Epidermal melanocyte (primary cell): Measurements from ENCODE around the gene ZFR2.
A peak's percentile ranks its signal among the peaks of the same experiment; 100 is the strongest.

Experiments used
- DNase-seq: peaks from one replicate; pipeline ENCODE4 v3.0.0; 2011; ENCODE audit warnings: low spot score; ENCODE audit not compliant: insufficient read length

ZFR2 gene

DNA sequence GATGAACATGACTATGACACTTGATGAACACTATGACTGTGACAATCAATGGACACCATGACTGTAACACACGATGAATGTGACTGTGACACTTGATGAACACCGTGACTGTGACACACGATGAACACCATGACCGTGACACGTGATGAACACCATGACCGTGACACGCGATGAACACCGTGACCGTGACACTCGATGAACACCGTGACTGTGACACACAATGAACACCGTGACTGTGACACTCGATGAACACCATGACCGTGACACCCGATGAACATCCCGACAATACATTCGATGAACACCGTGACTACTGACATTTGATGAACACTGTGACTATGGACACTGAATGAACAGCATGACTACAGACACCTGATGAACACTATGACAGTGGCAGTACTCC lies 30.9 kb downstream of the ZFR2 start:
- no peak for DNase-seq

DNA sequence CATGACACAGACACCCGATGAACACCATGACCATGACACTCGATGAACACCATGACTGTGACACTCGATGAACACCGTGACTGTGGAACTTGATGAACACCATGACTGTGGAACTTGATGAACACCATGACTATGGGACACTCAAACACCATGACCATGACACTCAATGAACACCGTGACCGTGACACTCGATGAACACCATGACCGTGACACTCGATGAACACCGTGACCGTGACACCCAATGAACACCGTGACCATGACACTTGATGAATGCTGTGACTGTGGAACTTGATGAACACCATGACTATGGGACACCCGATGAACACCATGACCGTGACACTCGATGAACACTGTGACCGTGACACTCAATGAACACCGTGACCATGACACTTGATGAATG lies 31.5 kb downstream of the ZFR2 start:
- DNase-seq, result no peak

DNA sequence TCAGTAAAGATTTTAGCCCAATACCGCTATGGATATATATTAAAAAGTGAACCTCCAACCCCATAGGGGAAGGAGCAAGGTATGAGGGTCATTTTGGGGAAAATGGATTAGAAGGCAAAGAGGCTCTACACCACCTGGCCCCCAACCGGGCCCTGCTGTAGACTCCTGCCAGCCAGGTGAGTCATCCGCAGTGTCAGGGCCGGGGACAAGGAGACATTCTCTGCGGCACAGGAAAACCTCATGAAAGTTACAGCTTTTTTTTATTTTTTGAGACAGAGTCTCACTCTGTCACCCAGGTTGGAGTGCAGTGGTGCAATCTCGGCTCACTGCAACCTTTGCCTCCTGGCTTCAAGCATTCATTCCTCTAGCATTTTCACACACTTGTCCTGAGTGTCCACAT lies 32.0 kb downstream of the ZFR2 start:
- no peak for DNase-seq

DNA sequence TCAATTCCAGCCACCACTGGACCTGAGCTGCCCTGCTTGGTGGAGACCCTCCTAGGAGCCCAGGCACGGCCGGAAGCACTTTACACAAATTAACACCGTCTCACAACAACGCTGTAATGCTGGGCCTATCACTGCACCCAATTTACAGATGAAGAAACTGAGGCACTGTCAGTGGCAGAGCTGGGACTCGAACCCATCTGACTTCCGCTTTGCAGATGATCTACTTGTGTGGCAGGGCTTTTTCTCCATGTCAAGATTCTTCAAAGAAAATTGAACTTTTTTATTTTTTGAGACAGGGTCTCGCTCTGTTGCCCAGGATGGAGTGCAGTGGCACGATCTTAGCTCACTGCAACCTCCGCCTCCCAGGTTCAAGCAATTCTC lies 33.8 kb downstream of the ZFR2 start:
- DNase-seq, result no peak

DNA sequence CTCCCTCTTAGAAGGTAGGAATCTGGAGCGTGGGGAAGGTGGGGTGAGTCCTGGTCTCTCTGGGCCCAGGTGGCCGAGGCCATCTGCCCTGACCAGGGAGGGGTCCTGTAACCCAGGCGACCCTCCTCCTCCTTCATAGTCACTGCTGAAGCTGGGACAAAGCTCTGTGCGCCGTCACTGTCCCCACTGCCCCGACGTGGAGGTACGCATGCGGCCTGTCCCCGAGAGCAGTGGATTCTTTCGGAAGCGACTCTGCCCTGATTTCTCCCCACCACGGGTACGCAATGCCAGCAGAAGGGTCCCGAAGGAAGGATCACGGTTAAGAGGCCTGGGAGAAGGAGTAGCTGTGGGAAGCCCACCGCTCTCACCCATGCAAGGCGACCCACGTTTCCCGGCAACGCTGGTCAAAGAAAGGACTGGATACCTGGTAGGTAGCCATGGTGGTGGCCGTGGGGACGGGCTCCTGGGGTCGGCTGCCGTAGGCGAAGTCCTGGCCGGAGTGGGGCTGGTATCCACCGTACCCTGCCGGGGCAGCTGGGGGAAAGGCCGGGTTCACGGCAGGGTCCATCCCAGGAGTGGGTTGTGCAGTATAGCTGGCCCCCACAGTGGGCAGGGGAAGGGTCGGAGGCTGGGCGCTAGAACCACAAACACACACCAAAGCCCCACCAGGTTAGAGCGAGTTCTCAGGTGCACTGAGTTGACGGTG lies 34.3 kb downstream of the ZFR2 start:
- no peak for DNase-seq

DNA sequence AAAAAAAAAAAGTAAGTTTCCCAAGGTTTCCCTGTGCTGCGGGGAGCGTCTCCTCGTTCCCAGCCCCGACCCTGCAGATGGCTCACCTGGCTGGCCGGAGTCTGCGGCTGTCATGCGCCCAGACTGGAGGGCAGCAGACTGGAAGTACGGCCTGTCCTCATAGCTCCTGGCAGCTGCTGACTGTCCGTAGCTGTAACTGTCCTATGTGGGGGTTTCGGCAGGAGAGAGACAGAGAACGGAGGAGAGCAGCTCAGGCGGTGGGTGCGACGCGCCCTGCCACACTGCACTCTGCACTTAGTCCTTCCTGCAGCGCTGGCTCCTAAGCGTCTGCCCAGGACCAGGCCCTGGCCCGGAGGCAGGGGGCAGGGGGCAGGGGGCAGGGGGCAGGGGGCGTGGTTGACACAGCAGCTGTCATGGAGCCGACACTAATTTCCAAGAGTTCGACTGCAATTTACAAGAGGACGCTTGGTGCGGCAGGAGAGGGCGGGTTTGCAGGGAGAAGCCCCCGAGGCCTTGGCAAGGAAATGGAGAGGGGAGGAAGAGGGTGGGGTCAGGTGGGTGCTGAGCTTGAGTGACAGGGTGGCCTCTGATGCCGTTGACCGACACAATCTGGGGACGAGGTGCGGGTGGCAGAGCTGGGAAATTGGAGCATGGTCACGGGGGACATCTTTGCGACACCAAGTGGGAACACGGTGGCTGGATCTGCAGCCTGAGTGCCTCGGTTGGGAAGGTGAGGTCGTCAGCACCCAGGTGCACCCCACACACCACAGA lies 35.1 kb downstream of the ZFR2 start:
- DNase-seq, result no peak

DNA sequence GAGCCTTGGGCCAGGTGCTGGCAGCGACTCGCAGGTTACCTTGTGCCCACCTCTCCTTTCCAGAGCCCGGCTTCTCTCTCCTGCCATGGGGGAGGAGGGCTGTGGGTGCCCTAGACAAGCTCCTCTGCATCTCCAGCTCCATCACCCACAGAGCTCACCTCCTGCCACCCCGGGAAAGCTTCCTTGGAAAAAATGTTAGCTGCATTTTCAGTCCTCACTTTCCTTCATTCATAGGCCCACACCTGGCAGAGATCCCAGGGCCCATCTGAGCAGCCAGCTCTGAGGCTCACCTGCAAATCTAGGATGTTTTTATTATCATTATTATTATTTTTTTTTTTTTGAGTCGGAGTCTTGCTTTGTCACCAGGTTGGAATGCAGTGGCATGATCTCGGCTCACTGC lies 36.8 kb downstream of the ZFR2 start:
- no peak for DNase-seq

DNA sequence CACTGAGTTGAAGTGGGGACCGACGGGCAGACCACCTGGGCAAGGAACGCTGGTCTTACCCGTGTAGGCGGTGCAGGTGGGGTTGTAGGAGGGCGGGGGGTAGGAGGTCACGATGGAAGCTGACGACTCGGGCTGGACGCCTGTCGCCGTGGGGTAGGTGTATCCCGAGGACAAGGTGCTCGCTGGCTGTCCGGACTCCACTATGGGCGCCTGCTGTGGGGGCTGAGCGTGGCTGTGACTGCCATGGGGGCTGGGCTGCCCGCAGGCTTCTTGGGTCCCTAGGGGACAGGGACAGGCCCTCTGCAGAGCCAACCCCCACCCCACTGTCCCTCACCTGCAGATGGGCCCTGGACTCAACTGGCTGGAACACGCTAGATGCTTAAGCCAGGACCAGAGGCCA lies 37.2 kb downstream of the ZFR2 start:
- DNase-seq, result no peak

DNA sequence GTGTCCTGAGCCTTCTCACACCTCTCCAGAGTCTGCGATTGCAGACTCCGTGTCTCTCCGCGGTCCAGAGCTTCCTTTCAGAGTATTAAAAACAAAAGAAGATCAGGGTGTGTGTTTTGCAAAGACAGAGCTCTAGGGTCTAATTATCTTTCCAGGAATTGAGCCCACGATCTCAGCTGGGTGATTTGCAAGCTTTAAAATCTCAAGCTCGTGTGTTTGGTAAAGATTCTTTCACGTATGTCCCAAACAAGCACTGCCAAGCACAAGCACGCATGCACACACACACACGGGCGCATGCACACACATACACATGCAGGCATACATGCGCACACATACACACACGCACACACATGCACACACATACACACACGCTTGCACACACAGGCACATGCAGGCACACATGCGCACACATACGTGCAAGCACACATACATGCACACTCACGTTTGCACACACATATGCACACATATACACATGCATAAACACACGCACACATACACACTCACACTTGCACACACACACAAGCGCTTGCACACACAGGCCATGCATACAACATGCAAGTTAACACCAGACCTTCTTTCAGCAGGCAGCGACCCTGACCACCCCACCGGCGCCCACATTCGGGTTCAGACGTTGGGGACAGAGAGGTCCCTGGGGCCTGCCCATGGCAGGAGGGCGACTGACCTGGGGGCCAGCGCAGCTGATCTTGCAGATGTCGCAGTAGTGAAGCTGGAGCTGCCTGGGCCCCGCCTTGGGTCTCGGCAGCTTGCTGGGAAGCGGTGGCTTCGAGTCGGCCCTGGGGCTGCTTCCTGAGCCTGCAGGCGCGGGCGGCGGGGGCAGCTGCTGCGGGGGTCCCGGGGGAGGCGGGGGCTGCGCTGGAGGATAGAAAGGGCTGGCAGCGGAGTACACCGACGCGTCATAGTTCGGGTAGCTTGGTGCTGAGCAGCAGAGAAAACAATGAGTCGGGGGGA lies 37.9 kb downstream of the ZFR2 start:
- DNase-seq, result peak; percentile 12

DNA sequence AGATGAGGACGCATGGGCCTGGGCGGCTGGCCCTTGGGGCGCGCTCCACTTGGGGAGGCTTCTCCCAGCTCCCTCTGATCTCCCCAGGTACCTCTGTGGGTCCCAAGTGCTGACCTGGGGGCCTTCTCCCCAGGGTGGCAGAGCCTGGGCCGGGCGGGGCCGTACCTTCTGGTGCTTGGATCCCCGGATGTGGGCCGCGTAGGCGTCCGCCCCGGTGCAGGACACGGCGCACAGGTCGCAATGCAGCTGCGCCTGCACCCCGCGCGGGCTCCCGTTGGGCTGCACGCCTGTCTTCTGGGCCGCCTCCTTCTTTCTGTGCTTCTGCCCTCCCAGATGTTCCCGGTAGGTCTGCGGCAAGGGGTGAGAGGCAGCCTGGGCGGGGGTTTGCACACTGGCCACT lies 41.5 kb downstream of the ZFR2 start:
- no peak for DNase-seq

DNA sequence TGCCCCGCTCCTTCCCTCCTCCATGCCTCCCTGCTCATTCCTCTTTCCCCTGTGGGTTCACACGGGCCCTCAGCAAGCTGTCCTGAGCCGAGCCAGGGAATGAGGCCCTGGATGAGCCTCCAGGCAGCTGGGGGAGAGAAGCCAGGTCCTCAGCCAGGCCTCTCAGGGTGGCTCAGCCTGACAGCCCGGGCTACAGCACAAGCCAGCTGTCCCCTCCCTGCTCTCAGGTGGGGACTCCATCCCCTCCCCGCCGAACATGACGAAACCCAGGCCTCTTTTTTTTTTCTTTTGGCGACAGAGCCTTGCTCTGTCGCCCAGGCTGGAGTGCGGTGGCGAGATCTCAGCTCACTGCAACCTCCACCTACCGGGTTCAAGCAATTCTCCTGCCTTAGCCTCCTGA lies 42.7 kb downstream of the ZFR2 start:
- no peak for DNase-seq

DNA sequence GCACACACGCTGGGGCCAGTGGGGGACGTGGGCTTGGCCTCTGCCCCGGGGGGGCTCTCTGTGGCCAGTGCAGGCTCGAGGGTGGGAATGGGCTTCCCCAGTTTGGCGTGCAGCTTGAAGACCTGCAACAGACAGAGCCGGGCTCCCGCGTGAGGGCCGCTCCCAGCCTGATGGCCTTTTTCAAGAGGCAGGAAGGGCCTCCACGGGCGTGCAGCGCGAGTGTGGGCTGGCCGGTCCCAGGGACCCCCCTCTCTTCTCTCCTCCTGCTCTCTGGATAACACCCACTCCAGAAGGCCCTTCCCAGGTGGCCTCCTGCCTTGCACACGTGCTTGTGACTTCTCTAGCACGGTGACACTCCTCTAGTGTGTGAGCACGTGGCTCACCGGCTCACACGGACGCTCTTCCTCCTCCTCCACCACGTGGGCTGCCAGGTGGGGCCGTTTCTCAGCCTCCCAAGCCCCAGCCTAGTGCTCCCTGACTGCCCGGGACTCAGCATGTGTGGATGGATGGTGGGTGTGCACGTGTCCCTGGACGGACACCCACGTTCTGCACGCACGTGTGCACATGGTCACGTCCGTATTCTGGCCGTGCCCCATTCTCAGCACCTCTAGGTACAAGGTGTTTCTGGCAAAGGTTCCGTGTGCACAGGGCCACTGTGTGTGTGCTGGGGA lies 43.4 kb downstream of the ZFR2 start:
- no peak for DNase-seq

DNA sequence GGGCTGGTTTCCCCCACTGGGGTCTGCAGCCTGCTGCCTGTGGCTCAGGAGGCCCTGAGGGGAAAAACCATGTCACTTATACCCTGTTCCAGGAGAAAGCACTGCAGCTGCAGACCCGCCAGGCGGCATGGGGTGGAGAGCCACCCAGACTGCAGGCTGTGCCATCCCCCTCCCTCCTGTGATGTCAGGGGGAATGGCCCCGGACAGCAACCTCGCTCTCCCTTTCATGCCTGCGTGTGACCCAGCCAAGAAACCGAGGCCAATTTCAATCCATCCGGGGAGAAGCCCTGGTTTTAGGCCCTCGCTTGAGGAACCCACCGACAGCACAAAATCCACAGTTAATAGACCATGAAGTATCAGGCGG lies 45.5 kb downstream of the ZFR2 start:
- DNase-seq, result no peak

DNA sequence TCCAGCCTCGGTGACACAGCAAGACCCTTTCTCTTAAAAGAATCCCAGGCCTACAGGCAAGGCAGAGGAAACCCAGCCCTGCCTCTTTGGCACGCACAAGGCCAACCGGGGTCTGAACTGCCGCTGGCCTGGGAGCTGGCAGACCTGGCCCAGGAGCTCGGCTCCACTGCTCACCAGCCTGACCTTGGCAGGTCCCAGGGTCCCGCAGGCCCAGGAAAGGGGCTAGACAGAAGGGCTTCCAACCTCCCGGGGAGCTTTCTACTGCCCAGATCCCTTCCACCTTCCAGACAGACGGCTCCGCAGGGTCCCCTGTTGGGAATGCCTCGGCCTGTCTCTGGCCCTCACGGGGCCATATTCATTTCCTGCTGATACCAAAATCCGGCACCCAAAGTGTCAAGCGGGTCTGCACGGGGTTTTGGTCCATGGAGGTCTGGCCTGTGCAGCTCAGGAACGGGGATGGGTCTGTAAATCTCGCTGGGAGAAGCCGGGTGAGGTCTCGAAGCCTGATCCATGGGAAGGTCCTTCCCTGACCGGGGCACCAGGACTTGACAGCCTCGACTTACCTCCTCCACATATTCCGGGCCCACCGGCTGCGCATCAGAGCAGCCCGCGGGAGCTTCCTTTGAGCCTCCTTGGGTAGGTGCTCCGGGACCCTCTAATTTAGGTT lies 46.0 kb downstream of the ZFR2 start:
- DNase-seq, result no peak

DNA sequence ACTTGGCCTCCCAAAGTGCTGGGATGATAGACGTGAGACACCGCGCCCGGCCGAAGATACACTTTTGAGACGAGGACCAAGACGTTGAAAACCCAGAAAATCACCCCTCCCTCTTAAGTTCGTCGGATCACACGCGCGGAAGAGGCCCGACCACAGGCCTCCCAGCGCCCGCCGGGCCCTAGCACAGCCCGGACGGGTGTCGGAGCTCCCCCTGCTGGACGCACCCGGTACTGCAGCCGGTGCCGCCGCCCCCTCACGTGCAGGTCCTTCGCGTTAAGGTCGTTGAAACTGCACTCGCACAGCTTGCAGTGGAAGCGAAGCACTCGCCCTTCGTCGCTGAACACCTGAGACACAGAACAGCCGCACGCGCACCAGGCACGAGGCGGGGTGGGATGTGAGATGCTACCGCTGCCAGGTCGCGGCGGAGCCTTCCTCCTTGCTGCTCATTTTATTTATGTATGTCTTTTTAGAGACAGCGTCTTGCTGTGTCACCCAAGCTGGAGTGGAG lies 46.9 kb downstream of the ZFR2 start:
- DNase-seq, result peak; percentile 56

DNA sequence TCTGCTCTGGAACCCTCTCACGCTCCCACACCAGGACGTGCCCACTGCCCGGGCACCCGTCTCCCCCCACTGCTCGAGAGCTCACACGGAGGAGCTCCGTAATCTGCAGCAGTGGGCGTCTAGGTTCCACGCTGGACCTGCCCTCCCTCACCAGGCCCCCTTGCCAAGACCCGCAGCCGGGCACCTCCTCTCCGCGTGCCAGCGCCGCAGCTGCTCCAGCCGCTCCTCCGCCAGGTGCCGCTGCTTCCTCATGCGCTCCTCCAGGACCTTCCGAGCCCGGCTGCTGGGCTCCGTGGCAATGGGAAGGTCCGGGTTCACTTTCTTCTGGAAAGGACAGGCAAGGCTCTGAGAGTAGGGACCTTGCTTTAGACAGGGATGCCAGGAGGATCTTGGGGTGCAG lies 47.7 kb downstream of the ZFR2 start:
- no peak for DNase-seq

DNA sequence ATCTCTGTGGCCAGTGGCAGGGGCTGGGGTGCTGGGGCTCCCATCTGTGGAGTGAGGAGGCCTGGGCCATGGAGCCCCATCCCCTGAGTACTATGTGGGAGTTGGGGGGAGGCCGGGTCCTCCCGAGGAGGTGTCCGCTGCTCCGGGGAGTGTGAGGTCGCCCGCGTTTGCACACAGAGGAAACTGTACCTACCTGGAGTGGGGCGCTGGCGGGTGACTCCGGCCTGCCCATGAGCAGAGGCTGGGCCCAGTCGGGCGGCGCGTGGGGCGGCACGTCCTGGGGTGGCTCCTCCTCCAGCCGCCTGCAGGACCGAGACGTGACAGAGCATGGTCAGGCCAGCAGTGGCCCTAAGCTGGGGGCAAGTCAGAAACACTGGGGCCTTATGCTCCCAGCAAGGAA lies 48.8 kb downstream of the ZFR2 start:
- DNase-seq, result no peak

DNA sequence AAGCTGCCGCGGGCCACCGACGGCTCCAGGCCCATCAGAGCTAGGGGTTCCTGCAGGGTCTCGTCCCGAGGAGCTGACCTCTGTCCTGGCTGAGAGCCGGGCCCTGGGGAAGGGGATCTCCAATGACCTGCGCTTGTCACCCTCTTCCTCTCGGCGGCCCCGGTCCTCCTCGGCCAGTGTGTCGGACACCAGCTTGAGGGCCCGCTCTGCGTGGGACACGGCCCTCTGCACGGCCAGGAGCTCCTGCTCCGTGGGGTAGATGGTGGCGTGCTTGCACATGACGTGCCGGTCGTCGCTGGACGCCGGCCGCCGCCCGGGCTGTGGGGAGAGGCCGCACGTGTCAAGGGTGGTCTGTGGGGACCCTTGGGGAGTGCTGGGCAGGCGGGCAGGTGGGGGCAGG lies 49.9 kb downstream of the ZFR2 start:
- no peak for DNase-seq

DNA sequence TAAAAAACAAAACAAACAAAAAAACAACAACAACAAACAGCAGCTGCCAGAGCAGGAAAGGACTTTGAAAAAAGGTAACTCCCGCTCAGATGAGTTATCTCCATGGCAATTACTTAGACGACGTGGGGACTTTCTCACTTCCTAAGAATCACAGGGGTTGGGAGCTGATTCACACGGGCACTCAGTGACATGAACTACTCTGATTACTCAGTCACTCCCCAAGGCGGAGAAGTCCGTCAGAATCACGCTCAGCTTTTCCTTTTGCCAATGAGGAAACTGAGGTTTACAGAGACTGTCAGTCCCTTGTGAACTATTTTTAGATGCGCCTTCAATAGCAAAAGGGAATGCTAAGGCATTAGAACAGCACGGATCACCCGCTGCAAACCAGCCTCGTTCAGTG lies 50.4 kb downstream of the ZFR2 start:
- DNase-seq, result no peak

DNA sequence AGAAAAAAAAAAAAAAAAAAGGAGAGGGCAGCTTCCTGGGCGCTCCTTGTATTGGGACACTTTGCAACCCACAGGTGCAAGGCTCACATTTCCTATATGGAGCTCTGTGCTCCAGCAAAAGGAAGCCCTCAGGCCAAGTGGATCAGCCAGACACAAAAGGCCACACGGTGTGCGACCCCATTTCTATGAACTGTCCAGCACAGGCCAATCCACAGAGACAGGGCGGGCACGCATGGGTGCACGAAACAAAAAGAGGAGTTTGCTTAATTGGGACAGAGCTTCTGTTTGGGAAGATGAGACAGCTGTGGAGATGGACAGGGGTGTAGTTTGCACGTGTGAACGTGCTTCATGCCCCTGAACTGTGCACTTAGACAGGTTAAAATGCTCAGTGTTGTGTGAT lies 51.1 kb downstream of the ZFR2 start:
- DNase-seq, result no peak
